Neuronal stem cell (in vitro differentiated cells): ENCODE measurements around the gene PACS1.

Experiments used
- DNase-seq: peaks from one replicate; pipeline ENCODE4 v3.0.0-alpha.2; 2013; ENCODE audit warnings: low spot score
- H2AFZ ChIP-seq: one replicate; pipeline ENCODE4 v1.6.1; 2013; ENCODE audit warnings: mild to moderate bottlenecking, low read length, inconsistent platforms
- H2AK5ac ChIP-seq: 2 replicates; pipeline ENCODE4 v1.6.1; 2013; ENCODE audit warnings: low read depth, mild to moderate bottlenecking, inconsistent platforms, low read length, moderate library complexity, mixed read lengths
- H2BK120ac ChIP-seq: 2 replicates; pipeline ENCODE4 v1.6.1; 2013; ENCODE audit warnings: low read depth, mild to moderate bottlenecking, inconsistent platforms, low read length, moderate library complexity, mixed read lengths
- H2BK12ac ChIP-seq: one replicate; pipeline ENCODE4 v1.6.1; 2013; ENCODE audit warnings: low read length, inconsistent platforms
- H2BK15ac ChIP-seq: 2 replicates; pipeline ENCODE4 v1.6.1; 2013; ENCODE audit warnings: mild to moderate bottlenecking, low read length, inconsistent platforms, mixed read lengths
- H2BK5ac ChIP-seq: one replicate; pipeline ENCODE4 v1.6.1; 2013; ENCODE audit warnings: inconsistent platforms, mild to moderate bottlenecking, low read length, moderate library complexity
- H3K14ac ChIP-seq: one replicate; pipeline ENCODE4 v1.6.1; 2013; ENCODE audit warnings: low read length, inconsistent platforms
- H3K18ac ChIP-seq: 2 replicates; pipeline ENCODE4 v1.6.1; 2013; ENCODE audit warnings: low read length, inconsistent platforms
- H3K23ac ChIP-seq: 2 replicates; pipeline ENCODE4 v1.6.1; 2013; ENCODE audit warnings: low read depth, mild to moderate bottlenecking, mixed read lengths, low read length, inconsistent platforms; ENCODE audit not compliant: poor library complexity
- H3K27ac ChIP-seq: replicated peaks from 3 replicates; pipeline ENCODE4 v1.5.1; 2013; ENCODE audit warnings: low read length, inconsistent platforms
- H3K27me3 ChIP-seq, 3 experiments: 2 replicates each; pipeline ENCODE4 v1.6.1; 2013; ENCODE audit warnings: low read length in 3 of 3, mild to moderate bottlenecking in 2 of 3, inconsistent platforms in 1 of 3, low read depth in 1 of 3, mixed read lengths in 1 of 3, moderate library complexity in 1 of 3; ENCODE audit not compliant: control insufficient read depth in 3 of 3, insufficient read depth in 3 of 3
- H3K36me3 ChIP-seq, 2 donors: replicated peaks in 1 of 2; 2 replicates each; pipeline ENCODE4 v1.6.1; 2013; ENCODE audit warnings: low read length in 2 of 2; ENCODE audit not compliant: control insufficient read depth in 2 of 2, insufficient read depth in 2 of 2
- H3K4ac ChIP-seq: 2 replicates; pipeline ENCODE4 v1.6.1; 2013; ENCODE audit warnings: inconsistent platforms, mild to moderate bottlenecking, low read length, moderate library complexity
- H3K4me1 ChIP-seq, 2 donors: 1 replicate in 1 of 2; 2 replicates in 1 of 2; pipeline ENCODE4 v1.6.1; 2013; ENCODE audit warnings: low read length in 2 of 2, low read depth in 1 of 2; ENCODE audit not compliant: control insufficient read depth in 2 of 2, insufficient read depth in 1 of 2
- H3K4me2 ChIP-seq: one replicate; pipeline ENCODE4 v1.6.1; 2013; ENCODE audit warnings: mild to moderate bottlenecking, low read length, inconsistent platforms; ENCODE audit not compliant: insufficient read depth, poor library complexity, severe bottlenecking
- H3K4me3 ChIP-seq, 2 donors: 2 replicates each; pipeline ENCODE4 v1.5.1; 2013; ENCODE audit warnings: low read length in 2 of 2, mild to moderate bottlenecking in 2 of 2, inconsistent platforms in 1 of 2, moderate library complexity in 1 of 2
- H3K79me1 ChIP-seq: one replicate; pipeline ENCODE4 v1.6.1; 2013; ENCODE audit warnings: low read depth, mild to moderate bottlenecking, inconsistent platforms, low read length, moderate library complexity
- H3K9ac ChIP-seq: one replicate; pipeline ENCODE4 v1.6.1; 2013; ENCODE audit warnings: mild to moderate bottlenecking, low read depth, low read length, inconsistent platforms; ENCODE audit not compliant: poor library complexity
- H3K9me3 ChIP-seq, 2 donors: replicated peaks in 1 of 2; 2 replicates each; pipeline versions ENCODE3 to v1.6.1; 2013; ENCODE audit warnings: low read length in 2 of 2, mild to moderate bottlenecking in 2 of 2, inconsistent platforms in 1 of 2, low read depth in 1 of 2, mixed read lengths in 1 of 2, moderate library complexity in 1 of 2; ENCODE audit not compliant: control insufficient read depth in 2 of 2, insufficient read depth in 1 of 2
- H4K8ac ChIP-seq: one replicate; pipeline ENCODE4 v1.6.1; 2013; ENCODE audit warnings: low read depth, mild to moderate bottlenecking, inconsistent platforms, low read length, moderate library complexity
- H4K91ac ChIP-seq: one replicate; pipeline ENCODE4 v1.6.1; 2013; ENCODE audit warnings: low read length, low read depth, mild to moderate bottlenecking, inconsistent platforms; ENCODE audit not compliant: poor library complexity
- WGBS, 2 donors: extraction: QIAGEN DNeasy Blood & Tissue Kit; methylation state at CpG; one replicate each; pipeline ENCODE4 v1.1.7; 2013; ENCODE audit warnings: missing lambda C conversion rate in 2 of 2, mixed read lengths in 1 of 2; ENCODE audit not compliant: insufficient read length in 2 of 2, insufficient replicate concordance in 1 of 2; ENCODE audit errors: extremely low coverage in 2 of 2; 5-methylcytosine and 5-hydroxymethylcytosine counted together

The PACS1 gene

DNA sequence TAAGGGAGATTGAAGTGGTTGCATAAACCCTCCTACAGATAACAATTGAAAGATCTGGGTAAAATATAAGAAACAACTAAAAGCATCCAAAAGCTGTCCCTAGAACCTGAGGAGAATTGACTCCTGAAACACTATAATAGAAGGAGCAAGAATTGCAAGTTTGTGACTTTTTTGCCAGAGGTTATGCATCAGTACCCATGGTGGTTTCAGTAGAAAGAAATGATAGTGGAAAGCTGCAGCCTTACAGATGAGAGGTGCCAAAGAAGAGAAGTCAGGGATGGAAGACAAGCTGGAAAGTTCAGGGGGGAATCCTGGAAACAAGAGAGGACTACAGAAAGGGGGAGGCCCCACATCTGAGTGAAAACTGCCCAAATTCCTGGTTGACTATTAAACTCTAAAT lies 80.7 kb downstream of the PACS1 start:
- H2BK120ac ChIP-seq = no peak overlapping the region
- no peak overlapping the region for H3K23ac ChIP-seq
- H2BK5ac ChIP-seq = no peak overlapping the region
- DNase-seq = no peak
- H3K4me1 ChIP-seq = peaks cover 0 to 4% of the 10 kb centered on the region in 2 donors
- peaks cover 0 to 17% of the 10 kb centered on the region in 2 donors for H3K9me3 ChIP-seq
- peak overlapping the region; percentile 10 for H2AFZ ChIP-seq
- H3K14ac ChIP-seq = no peak overlapping the region
- H3K27me3 ChIP-seq = no peaks in the 10 kb centered on the region
- no peaks in the 10 kb centered on the region for H3K79me1 ChIP-seq
- H4K91ac ChIP-seq = no peak overlapping the region
- no peak overlapping the region for H3K4ac ChIP-seq
- no peak overlapping the region for H3K4me2 ChIP-seq
- H2BK15ac ChIP-seq = no peak overlapping the region
- H3K9ac ChIP-seq = no peak overlapping the region
- no peak overlapping the region for H3K18ac ChIP-seq
- no peak overlapping the region for H3K4me3 ChIP-seq
- no peaks in the 10 kb centered on the region for H3K36me3 ChIP-seq
- H3K27ac ChIP-seq = no peak overlapping the region
- H4K8ac ChIP-seq = no peak overlapping the region
- no peak overlapping the region for H2AK5ac ChIP-seq
- H2BK12ac ChIP-seq = no peak overlapping the region

DNA sequence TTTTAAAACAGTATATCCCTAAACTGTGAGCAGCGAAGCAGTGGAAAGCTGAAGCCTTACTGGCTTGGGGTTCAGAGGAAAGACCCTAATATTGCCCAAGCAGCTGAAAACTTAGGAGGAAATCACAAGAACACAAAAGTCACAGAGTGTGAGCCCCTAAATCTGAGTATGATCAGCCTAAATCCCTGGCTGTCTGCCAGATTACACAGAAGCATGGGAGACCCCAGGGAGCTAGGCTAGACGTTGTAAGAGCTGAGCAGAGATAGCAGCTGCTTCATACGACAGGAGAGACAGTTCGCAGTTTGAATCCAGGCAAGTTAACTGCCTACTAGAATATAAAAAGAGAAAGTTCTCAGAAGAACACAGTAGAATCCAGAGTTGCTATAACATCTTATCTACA lies 81.2 kb downstream of the PACS1 start:
- no peaks in the 10 kb centered on the region for H3K79me1 ChIP-seq
- no peak overlapping the region for H3K4ac ChIP-seq
- WGBS, 2 donors = no CpG with 5 or more reads among the region's 4 CpGs
- H3K27ac ChIP-seq = no peak overlapping the region
- no peak overlapping the region for H2BK120ac ChIP-seq
- no peak overlapping the region for H2AFZ ChIP-seq
- H3K18ac ChIP-seq = no peak overlapping the region
- no peak overlapping the region for H2BK15ac ChIP-seq
- no peak overlapping the region for H3K4me3 ChIP-seq
- H3K27me3 ChIP-seq = no peaks in the 10 kb centered on the region
- H3K4me2 ChIP-seq = no peak overlapping the region
- no peak overlapping the region for H3K14ac ChIP-seq
- H2AK5ac ChIP-seq = no peak overlapping the region
- H4K91ac ChIP-seq = no peak overlapping the region
- H4K8ac ChIP-seq = no peak overlapping the region
- H3K9me3 ChIP-seq = peaks cover 0 to 17% of the 10 kb centered on the region in 2 donors
- peaks cover 0 to 4% of the 10 kb centered on the region in 2 donors for H3K4me1 ChIP-seq
- H3K23ac ChIP-seq = no peak overlapping the region
- H3K9ac ChIP-seq = no peak overlapping the region
- no peak overlapping the region for H2BK5ac ChIP-seq
- H3K36me3 ChIP-seq = no peaks in the 10 kb centered on the region
- H2BK12ac ChIP-seq = no peak overlapping the region
- no peak for DNase-seq

DNA sequence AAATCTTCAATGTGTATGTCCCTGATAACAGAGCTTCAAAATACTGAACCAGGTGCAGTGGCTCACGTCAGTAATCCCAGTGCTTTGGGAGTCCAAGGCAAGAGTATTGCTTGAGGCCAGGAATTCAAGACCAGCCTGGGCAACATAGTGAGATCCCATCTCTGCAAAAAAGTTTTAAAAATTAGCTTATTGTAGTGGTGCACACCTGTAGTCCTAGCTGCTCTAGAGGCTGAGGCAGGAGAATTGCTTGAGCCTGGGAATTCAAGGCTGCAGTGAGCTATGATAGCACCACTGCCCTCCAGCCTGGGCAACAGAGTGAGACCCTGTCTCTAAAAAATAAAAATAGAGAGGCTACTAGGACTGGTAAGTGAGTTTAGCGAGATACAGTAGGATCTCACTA lies 84.0 kb downstream of the PACS1 start:
- no peaks in the 10 kb centered on the region for H3K36me3 ChIP-seq
- no peak for DNase-seq
- H2BK5ac ChIP-seq = no peak overlapping the region
- H3K27me3 ChIP-seq = no peaks in the 10 kb centered on the region
- H4K8ac ChIP-seq = no peak overlapping the region
- H3K4me3 ChIP-seq = peak overlapping the region in 1 of 2 donors; percentile 28
- H2BK15ac ChIP-seq = no peak overlapping the region
- H2BK120ac ChIP-seq = no peak overlapping the region
- WGBS, 2 donors = no CpG with 5 or more reads among the region's 2 CpGs
- no peak overlapping the region for H3K4ac ChIP-seq
- H2BK12ac ChIP-seq = no peak overlapping the region
- H3K4me1 ChIP-seq = peaks cover 0 to 4% of the 10 kb centered on the region in 2 donors
- no peak overlapping the region for H3K4me2 ChIP-seq
- no peak overlapping the region for H3K9ac ChIP-seq
- no peak overlapping the region for H3K23ac ChIP-seq
- H3K9me3 ChIP-seq = peaks cover 0 to 7% of the 10 kb centered on the region in 2 donors
- no peak overlapping the region for H4K91ac ChIP-seq
- no peak overlapping the region for H3K18ac ChIP-seq
- H3K14ac ChIP-seq = no peak overlapping the region
- H2AFZ ChIP-seq = no peak overlapping the region
- no peak overlapping the region for H2AK5ac ChIP-seq
- no peaks in the 10 kb centered on the region for H3K79me1 ChIP-seq
- H3K27ac ChIP-seq = no peak overlapping the region

DNA sequence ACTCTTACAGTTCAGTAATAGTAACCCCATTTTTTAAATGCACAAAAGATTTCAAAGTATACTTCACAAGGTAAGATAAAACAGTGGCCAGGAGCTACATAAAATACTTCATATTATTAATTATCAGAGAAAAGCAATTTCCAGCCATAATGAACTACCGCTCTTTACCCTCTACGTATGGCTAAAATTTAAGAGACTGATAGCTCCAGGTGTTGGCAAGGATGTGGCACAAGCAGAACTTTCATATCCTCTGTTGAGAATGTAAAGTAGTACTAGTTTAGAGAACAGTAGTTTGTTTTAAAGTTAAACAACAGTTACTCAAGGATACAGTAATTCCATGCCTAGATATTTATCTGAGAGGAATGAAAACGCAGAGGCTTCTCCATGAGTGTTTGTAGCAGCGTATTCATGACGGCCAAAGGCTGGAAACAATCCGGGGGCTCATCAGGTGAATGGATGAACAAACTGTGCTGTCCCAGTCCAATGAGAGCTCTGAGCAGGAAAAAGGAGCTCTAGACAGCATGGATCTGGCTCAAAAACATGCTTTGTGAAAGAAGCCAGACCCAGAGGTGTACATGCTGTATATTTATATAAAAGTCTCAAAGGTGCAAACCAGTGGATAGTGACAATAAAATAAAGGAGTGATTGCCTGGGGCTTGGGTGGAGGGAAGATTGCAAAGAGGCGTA lies 85.5 kb downstream of the PACS1 start:
- no peak overlapping the region for H3K4ac ChIP-seq
- no peak overlapping the region for H3K4me3 ChIP-seq
- no peak overlapping the region for H3K18ac ChIP-seq
- H2BK5ac ChIP-seq = no peak overlapping the region
- H3K23ac ChIP-seq = no peak overlapping the region
- H3K79me1 ChIP-seq = no peaks in the 10 kb centered on the region
- H3K9me3 ChIP-seq = peaks cover 0 to 7% of the 10 kb centered on the region in 2 donors
- DNase-seq = no peak
- no peaks in the 10 kb centered on the region for H3K27me3 ChIP-seq
- no peak overlapping the region for H4K8ac ChIP-seq
- no peak overlapping the region for H2AK5ac ChIP-seq
- H2AFZ ChIP-seq = no peak overlapping the region
- no CpG with 5 or more reads among the region's 7 CpGs for WGBS, 2 donors
- H2BK120ac ChIP-seq = no peak overlapping the region
- no peak overlapping the region for H3K14ac ChIP-seq
- H4K91ac ChIP-seq = no peak overlapping the region
- no peak overlapping the region for H2BK15ac ChIP-seq
- H2BK12ac ChIP-seq = no peak overlapping the region
- H3K4me2 ChIP-seq = no peak overlapping the region
- H3K36me3 ChIP-seq = no peaks in the 10 kb centered on the region
- H3K4me1 ChIP-seq = peaks cover 0 to 4% of the 10 kb centered on the region in 2 donors
- H3K9ac ChIP-seq = no peak overlapping the region
- H3K27ac ChIP-seq = no peak overlapping the region
